Upper lobe of right lung (tissue), 1 donor: ENCODE data around the gene PRCD. TPM values are rescaled to one million over a fixed set of nuclear protein-coding genes. Genes with fewer than 3 reads are reported as not detected.

ENCODE experiments used
- ATAC-seq: fragments of 200-7000 bp; cut with Tn5 transposase; one replicate; pipeline ENCODE4 v1.9.1; 2020; ENCODE audit warnings: mild to moderate bottlenecking, moderate library complexity
- DNase-seq: peaks from one replicate; pipeline ENCODE4 v3.0.0-alpha.2; 2020
- H3K27ac ChIP-seq: fragments of 200-600 bp; one replicate; pipeline ENCODE4 v1.8.0; 2022
- H3K27me3 ChIP-seq: fragments of 200-600 bp; one replicate; pipeline ENCODE4 v1.8.0; 2022; ENCODE audit warnings: mild to moderate bottlenecking
- H3K36me3 ChIP-seq: fragments of 200-600 bp; one replicate; pipeline ENCODE4 v1.8.0; 2022
- H3K4me1 ChIP-seq: fragments of 200-600 bp; one replicate; pipeline ENCODE4 v1.8.0; 2022
- H3K4me3 ChIP-seq: fragments of 200-600 bp; one replicate; pipeline ENCODE4 v1.8.0; 2022; ENCODE audit warnings: mild to moderate bottlenecking
- H3K9me3 ChIP-seq: fragments of 200-600 bp; one replicate; pipeline ENCODE4 v1.8.0; 2022
- CTCF ChIP-seq: fragments of 200-600 bp; IDR thresholded peaks from one replicate; pipeline ENCODE4 v1.8.0; 2022; ENCODE audit warnings: antibody characterized with exemption
- intact Hi-C: fragments of 100-400 bp; cut with DNase I; formaldehyde crosslinking; loops from one replicate; pipeline ENCODE4 v1.11.0; 2022
- total RNA-seq: library from RNA; stranded (reverse); fragmentation: NEBNext Ultra II Directional; extraction: Animal tissue kit (Norgen Biotek cat#: 25700); gene quantifications from one replicate; pipeline ENCODE4 v1.2.1, GENCODE V29; 2021
- donor health status: DM: no; HTN: yes; CAD: no; lungs with severe emphysema.

PRCD gene
- total RNA-seq, 1 donor from 2014 or later: 7.7 TPM

- intact Hi-C loops: no loop called here
- H3K4me3 ChIP-seq: peak overlapping the region; percentile 25
- H3K27me3 ChIP-seq: no peaks in the 10 kb centered on the region
- peak; percentile 87 for DNase-seq
- TF ChIP-seq CTCF: no peak
- peak overlapping the region; percentile 83 for H3K27ac ChIP-seq
- H3K36me3 ChIP-seq: no peaks in the 10 kb centered on the region
- ATAC-seq: peak; percentile 81
- peaks cover 53% of the 10 kb centered on the region for H3K4me1 ChIP-seq
- no peaks in the 10 kb centered on the region for H3K9me3 ChIP-seq
Observed at GRCh38 chr17:76492989-76493501, 46.8 kb upstream of the PRCD start.

GRCh38 chr17:76493505-76494167 is 46.2 kb upstream of the PRCD start:
- intact Hi-C loops: no loop called here
- Histone ChIP-seq H3K36me3 (no peaks in the 10 kb centered on the region), H3K27ac (peak overlapping the region; percentile 83), H3K4me3 (peak overlapping the region; percentile 25), H3K4me1 (peaks cover 57% of the 10 kb centered on the region), H3K9me3 (no peaks in the 10 kb centered on the region), H3K27me3 (no peaks in the 10 kb centered on the region)
- TF ChIP-seq CTCF: no peak
- no peak for DNase-seq
- ATAC-seq: no peak

- Histone ChIP-seq H3K27me3 (no peaks in the 10 kb centered on the region), H3K4me1 (peaks cover 64% of the 10 kb centered on the region), H3K27ac (no peak overlapping the region), H3K9me3 (no peaks in the 10 kb centered on the region), H3K4me3 (no peak overlapping the region), H3K36me3 (no peaks in the 10 kb centered on the region)
- ATAC-seq: no peak
- no peak for TF ChIP-seq CTCF
- no peak for DNase-seq
- intact Hi-C loops: no loop called here
Observed at GRCh38 chr17:76495663-76496400, 44.0 kb upstream of the PRCD start.

GRCh38 chr17:76496464-76496863 is 43.4 kb upstream of the PRCD start:
- no peak overlapping the region for H3K27ac ChIP-seq
- intact Hi-C loops: no loop called here
- H3K27me3 ChIP-seq: no peaks in the 10 kb centered on the region
- peaks cover 60% of the 10 kb centered on the region for H3K4me1 ChIP-seq
- H3K4me3 ChIP-seq: no peak overlapping the region
- no peak for TF ChIP-seq CTCF
- no peaks in the 10 kb centered on the region for H3K36me3 ChIP-seq
- DNase-seq (no peak), ATAC-seq (no peak)
- no peaks in the 10 kb centered on the region for H3K9me3 ChIP-seq

- Histone ChIP-seq H3K36me3 (no peaks in the 10 kb centered on the region), H3K27ac (peak overlapping the region; percentile 85), H3K4me3 (peak overlapping the region; percentile 23), H3K4me1 (peaks cover 55% of the 10 kb centered on the region), H3K27me3 (no peaks in the 10 kb centered on the region), H3K9me3 (no peaks in the 10 kb centered on the region)
- ATAC-seq (no peak), DNase-seq (no peak)
- intact Hi-C loops: no loop called here
- TF ChIP-seq CTCF: no peak
Observed at GRCh38 chr17:76497699-76497978, 42.2 kb upstream of the PRCD start.
